ENCODE results near the gene CPA3. TPM values are rescaled to one million over a fixed set of nuclear protein-coding genes. Genes with fewer than 3 reads are reported as not detected.

The CPA3 gene
- total and polyA plus RNA-seq, 10 of the 15 experiments (the other 5 are each of a cell fraction or from before 2014, with no cell fraction given) = not detected

- TF ChIP-seq ZNF217 (IDR thresholded peaks at IDR 0.05) (no peak), TARDBP (IDR thresholded peaks at IDR 0.05; ENCODE audit: borderline replicate concordance) (no peak), SUPT20H (IDR thresholded peaks at IDR 0.05; ENCODE audit: borderline replicate concordance, control insufficient read depth, low read depth, low read length) (no peak), FOXK2 (IDR thresholded peaks at IDR 0.05) (no peak)
- TF ChIP-seq, protein P1, sequence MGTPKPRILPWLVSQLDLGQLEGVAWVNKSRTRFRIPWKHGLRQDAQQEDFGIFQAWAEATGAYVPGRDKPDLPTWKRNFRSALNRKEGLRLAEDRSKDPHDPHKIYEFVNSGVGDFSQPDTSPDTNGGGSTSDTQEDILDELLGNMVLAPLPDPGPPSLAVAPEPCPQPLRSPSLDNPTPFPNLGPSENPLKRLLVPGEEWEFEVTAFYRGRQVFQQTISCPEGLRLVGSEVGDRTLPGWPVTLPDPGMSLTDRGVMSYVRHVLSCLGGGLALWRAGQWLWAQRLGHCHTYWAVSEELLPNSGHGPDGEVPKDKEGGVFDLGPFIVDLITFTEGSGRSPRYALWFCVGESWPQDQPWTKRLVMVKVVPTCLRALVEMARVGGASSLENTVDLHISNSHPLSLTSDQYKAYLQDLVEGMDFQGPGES (IDR thresholded peaks at IDR 0.05) = no peak
Observed at GRCh38 chr3:148937467-148938255, 72.6 kb downstream of the CPA3 start (continued).

GRCh38 chr3:148938306-148938705 lies 73.2 kb downstream of the CPA3 start:
- in situ Hi-C loops (cut with MboI) = no loop called here

More at GRCh38 chr3:148938306-148938705, 73.2 kb downstream of the CPA3 start:
- no peaks in the 10 kb centered on the region for H3K79me2 ChIP-seq (ENCODE audit: control insufficient read depth, insufficient read depth, low read length)
- POLR2A ChIA-PET = no interaction called here
- ATAC-seq = no peak
- H4K20me1 ChIP-seq (ENCODE audit: control insufficient read depth, insufficient read depth) = no peaks in the 10 kb centered on the region; the same call in 1 of the 2 replicates
- peaks cover 2 to 3% of the 10 kb centered on the region in 2 experiments for H3K27me3 ChIP-seq (replicated peaks in 1 of 2; ENCODE audit: control insufficient read depth in 2 of 2, insufficient read depth in 2 of 2, low read length in 1 of 2)
- no peaks in the 10 kb centered on the region for H3K9me3 ChIP-seq (replicated peaks; ENCODE audit: control insufficient read depth, insufficient read depth, low read length)
- H3K9ac ChIP-seq (ENCODE audit: control insufficient read depth, insufficient read depth, low read length) = no peak overlapping the region
- intact Hi-C loops (cut with micrococcal nuclease; ENCODE audit: unreplicated experiment) = no loop called here
- BruUV-seq (replicated peaks) = no TSS peak
- no peak overlapping the region for H2AFZ ChIP-seq (ENCODE audit: control insufficient read depth, low read depth, low read length)
- H3K27ac ChIP-seq (ENCODE audit: control insufficient read depth, insufficient read depth) = no peak overlapping the region
- H3K4me3 ChIP-seq = no peak overlapping the region
- no peak for FAIRE-seq
- DNase-seq (ENCODE audit: low read depth, low spot score) = no peak
- no peak overlapping the region for H3K4me2 ChIP-seq (ENCODE audit: control insufficient read depth, insufficient read depth)
- WGBS (ENCODE audit: insufficient coverage, insufficient replicate concordance, low lambda C conversion rate, missing lambda C conversion rate) = 8% methylated on average over 2 of the region's 2 CpGs
- SMC1A ChIA-PET (ENCODE audit: uncharacterized antibody, unreplicated experiment) = interaction anchor here (1.1 kb wide), 1 partner anchor 182 kb away, joined by 3 read pairs; no protein-coding TSS in a partner anchor
- TF ChIP-seq SRF (IDR thresholded peaks at IDR 0.05; ENCODE audit: low read depth in 2 of 2, low read length in 2 of 2) (no peak), NFYB (IDR thresholded peaks at IDR 0.05; ENCODE audit: insufficient read depth, low read depth, low read length) (no peak)
- no peaks in the 10 kb centered on the region for H3K36me3 ChIP-seq (ENCODE audit: control insufficient read depth in 2 of 2, insufficient read depth in 2 of 2, low read length in 1 of 2)
- H3K4me1 ChIP-seq (ENCODE audit: control insufficient read depth, insufficient read depth, low read length) = no peaks in the 10 kb centered on the region
- CTCF ChIA-PET = no interaction called here
- RAD21 ChIA-PET (ENCODE audit: unreplicated experiment) = no interaction called here
